ENCODE measurements around the gene UNK. TPM values are rescaled to one million over a fixed set of nuclear protein-coding genes. Genes with fewer than 3 reads are reported as not detected.

Gene UNK
- total and polyA plus RNA-seq, 4 donors = 4.0 to 16.4 (median 8.9) TPM

GRCh38 chr17:75778861-75779249 lies 5.8 kb upstream of the UNK start (continued):
- TF ChIP-seq REST (IDR thresholded peaks at IDR 0.05) (no peak), RXRA (IDR thresholded peaks at IDR 0.05) (peak in 1 of 2 donors; percentile 13)

- DNase-seq (ENCODE audit: low spot score) = peak; percentile 95
- Histone ChIP-seq H3K4me3 (ENCODE audit: low read depth in 1 of 3, low read length in 3 of 3) (peak overlapping the region; percentile 82 to 98 (median 96)), H3K9ac (ENCODE audit: low read depth in 1 of 2, low read length in 2 of 2) (peak overlapping the region; percentile 89 to 97), H3K36me3 (ENCODE audit: control insufficient read depth in 4 of 4, insufficient read depth in 3 of 4, low read depth in 1 of 4, low read length in 3 of 4) (peaks cover 0 to 13% (median 8%) of the 10 kb centered on the region in 4 donors), H3K9me3 (ENCODE audit: control insufficient read depth in 4 of 4, low read length in 3 of 4) (no peaks in the 10 kb centered on the region), H3K27ac (ENCODE audit: low read depth in 1 of 2, low read length in 2 of 2) (peak overlapping the region; percentile 92 to 98), H3K4me1 (ENCODE audit: control insufficient read depth in 4 of 4, insufficient read depth in 4 of 4, low read length in 3 of 4) (peaks cover 3 to 39% (median 23%) of the 10 kb centered on the region in 4 donors), H3K27me3 (ENCODE audit: control insufficient read depth in 4 of 4, insufficient read depth in 4 of 4, low read length in 3 of 4) (no peaks in the 10 kb centered on the region)
- TF ChIP-seq RXRA (IDR thresholded peaks at IDR 0.05) = no peak
- no peak for TF ChIP-seq HNF4A (conservative IDR thresholded peaks at IDR 0.05)
- TF ChIP-seq, protein P1, sequence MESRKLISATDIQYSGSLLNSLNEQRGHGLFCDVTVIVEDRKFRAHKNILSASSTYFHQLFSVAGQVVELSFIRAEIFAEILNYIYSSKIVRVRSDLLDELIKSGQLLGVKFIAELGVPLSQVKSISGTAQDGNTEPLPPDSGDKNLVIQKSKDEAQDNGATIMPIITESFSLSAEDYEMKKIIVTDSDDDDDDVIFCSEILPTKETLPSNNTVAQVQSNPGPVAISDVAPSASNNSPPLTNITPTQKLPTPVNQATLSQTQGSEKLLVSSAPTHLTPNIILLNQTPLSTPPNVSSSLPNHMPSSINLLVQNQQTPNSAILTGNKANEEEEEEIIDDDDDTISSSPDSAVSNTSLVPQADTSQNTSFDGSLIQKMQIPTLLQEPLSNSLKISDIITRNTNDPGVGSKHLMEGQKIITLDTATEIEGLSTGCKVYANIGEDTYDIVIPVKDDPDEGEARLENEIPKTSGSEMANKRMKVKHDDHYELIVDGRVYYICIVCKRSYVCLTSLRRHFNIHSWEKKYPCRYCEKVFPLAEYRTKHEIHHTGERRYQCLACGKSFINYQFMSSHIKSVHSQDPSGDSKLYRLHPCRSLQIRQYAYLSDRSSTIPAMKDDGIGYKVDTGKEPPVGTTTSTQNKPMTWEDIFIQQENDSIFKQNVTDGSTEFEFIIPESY (IDR thresholded peaks at IDR 0.05) = no peak
- TF ChIP-seq HNF4G (IDR thresholded peaks at IDR 0.05) = no peak
- TF ChIP-seq RAD21 (IDR thresholded peaks at IDR 0.05) = no peak
- TF ChIP-seq EGR1 (IDR thresholded peaks at IDR 0.05; ENCODE audit: low read depth in 2 of 2) = peak in 1 of 2 donors; percentile 62
- no peak for TF ChIP-seq FOXA2 (IDR thresholded peaks at IDR 0.05)
- peak; percentile 95 for TF ChIP-seq REST (IDR thresholded peaks at IDR 0.05)
- no peak for TF ChIP-seq NR2F2 (IDR thresholded peaks at IDR 0.05)
- no peak for TF ChIP-seq ATF3 (IDR thresholded peaks at IDR 0.05)
- TF ChIP-seq, protein P2, sequence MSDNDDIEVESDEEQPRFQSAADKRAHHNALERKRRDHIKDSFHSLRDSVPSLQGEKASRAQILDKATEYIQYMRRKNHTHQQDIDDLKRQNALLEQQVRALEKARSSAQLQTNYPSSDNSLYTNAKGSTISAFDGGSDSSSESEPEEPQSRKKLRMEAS (IDR thresholded peaks at IDR 0.05) = peak; percentile 39
- TF ChIP-seq JUND (IDR thresholded peaks at IDR 0.05) = peak in 1 of 2 donors; percentile 55
- TF ChIP-seq, protein P3, sequence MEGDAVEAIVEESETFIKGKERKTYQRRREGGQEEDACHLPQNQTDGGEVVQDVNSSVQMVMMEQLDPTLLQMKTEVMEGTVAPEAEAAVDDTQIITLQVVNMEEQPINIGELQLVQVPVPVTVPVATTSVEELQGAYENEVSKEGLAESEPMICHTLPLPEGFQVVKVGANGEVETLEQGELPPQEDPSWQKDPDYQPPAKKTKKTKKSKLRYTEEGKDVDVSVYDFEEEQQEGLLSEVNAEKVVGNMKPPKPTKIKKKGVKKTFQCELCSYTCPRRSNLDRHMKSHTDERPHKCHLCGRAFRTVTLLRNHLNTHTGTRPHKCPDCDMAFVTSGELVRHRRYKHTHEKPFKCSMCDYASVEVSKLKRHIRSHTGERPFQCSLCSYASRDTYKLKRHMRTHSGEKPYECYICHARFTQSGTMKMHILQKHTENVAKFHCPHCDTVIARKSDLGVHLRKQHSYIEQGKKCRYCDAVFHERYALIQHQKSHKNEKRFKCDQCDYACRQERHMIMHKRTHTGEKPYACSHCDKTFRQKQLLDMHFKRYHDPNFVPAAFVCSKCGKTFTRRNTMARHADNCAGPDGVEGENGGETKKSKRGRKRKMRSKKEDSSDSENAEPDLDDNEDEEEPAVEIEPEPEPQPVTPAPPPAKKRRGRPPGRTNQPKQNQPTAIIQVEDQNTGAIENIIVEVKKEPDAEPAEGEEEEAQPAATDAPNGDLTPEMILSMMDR (IDR thresholded peaks at IDR 0.05; ENCODE audit: low read depth, low read length, missing input control) = no peak
- TF ChIP-seq FOXA1 (IDR thresholded peaks at IDR 0.05) = no peak
- TF ChIP-seq YY1 (IDR thresholded peaks at IDR 0.05) = peak; percentile 56
- TF ChIP-seq GABPA (IDR thresholded peaks at IDR 0.05 in 1 of 2, conservative IDR thresholded peaks at IDR 0.05 in 1 of 2) = no peak
- peak; percentile 98 for TF ChIP-seq SP1 (IDR thresholded peaks at IDR 0.05)
- peak; percentile 100 for TF ChIP-seq TAF1 (conservative IDR thresholded peaks at IDR 0.05)
- WGBS = under 1% methylated on average over 84 of the region's 84 CpGs
Observed at GRCh38 chr17:75779250-75779986, 5.2 kb upstream of the UNK start.
